BLaER1 treated with 17β-estradiol and CSF1 and Interleukin-3, amounts not matched to agents 10 nM and 100 nM (cell line): ENCODE measurements around the gene ID1.

Source experiments
- H3K27ac ChIP-seq, 11 experiments: shearing (Covaris generic); formaldehyde crosslinking; 2 replicates each; pipeline ENCODE4 v1.8.1; 2022
- H3K27me3 ChIP-seq, 11 experiments: shearing (Covaris generic); formaldehyde crosslinking; 2 replicates each; pipeline ENCODE4 v1.8.1; 2022
- H3K36me3 ChIP-seq, 11 experiments: shearing (Covaris generic); formaldehyde crosslinking; 2 replicates each; pipeline ENCODE4 v1.8.1; 2022
- H3K4me1 ChIP-seq, 10 experiments: shearing (Covaris generic); formaldehyde crosslinking; 2 replicates each; pipeline ENCODE4 v1.8.1; 2022
- H3K4me2 ChIP-seq, 11 experiments: shearing (Covaris generic); formaldehyde crosslinking; 2 replicates each; pipeline ENCODE4 v1.8.1; 2022
- H3K4me3 ChIP-seq, 10 experiments: shearing (Covaris generic); formaldehyde crosslinking; 2 replicates each; pipeline ENCODE4 v1.8.1; 2022
- H3K9ac ChIP-seq, 11 experiments: shearing (Covaris generic); formaldehyde crosslinking; 2 replicates each; pipeline ENCODE4 v1.8.1; 2022
- H3K9me3 ChIP-seq, 11 experiments: shearing (Covaris generic); formaldehyde crosslinking; replicated peaks in 1 of 11; 2 replicates each; pipeline ENCODE4 v1.8.1; 2022
- H4K20me1 ChIP-seq, 11 experiments: shearing (Covaris generic); formaldehyde crosslinking; 2 replicates each; pipeline ENCODE4 v1.8.1; 2022
- Cebpa-rat ChIP-seq, 11 experiments: shearing (Covaris generic); IDR thresholded peaks; 2 replicates each; pipeline ENCODE4 v1.8.1; 2022

The ID1 gene

GRCh38 chr20:31630187-31630790 lies 25.2 kb downstream of the ID1 start:
- no peak for TF ChIP-seq Cebpa-rat (IDR thresholded peaks at IDR 0.05)
- no peaks in the 10 kb centered on the region for H3K9me3 ChIP-seq
- H3K4me3 ChIP-seq = no peak overlapping the region
- no peak overlapping the region for H3K27ac ChIP-seq
- H4K20me1 ChIP-seq = no peaks in the 10 kb centered on the region
- H3K4me1 ChIP-seq = no peaks in the 10 kb centered on the region
- no peak overlapping the region for H3K9ac ChIP-seq
- no peak overlapping the region for H3K4me2 ChIP-seq
- H3K36me3 ChIP-seq = no peaks in the 10 kb centered on the region
- H3K27me3 ChIP-seq = no peaks in the 10 kb centered on the region

- Histone ChIP-seq H3K4me1 (no peaks in the 10 kb centered on the region), H4K20me1 (no peaks in the 10 kb centered on the region), H3K9me3 (no peaks in the 10 kb centered on the region), H3K27ac (no peak overlapping the region), H3K36me3 (no peaks in the 10 kb centered on the region), H3K27me3 (no peaks in the 10 kb centered on the region), H3K4me2 (no peak overlapping the region), H3K9ac (no peak overlapping the region), H3K4me3 (no peak overlapping the region)
- TF ChIP-seq Cebpa-rat (IDR thresholded peaks at IDR 0.05) = no peak
Observed at GRCh38 chr20:31632548-31633338, 27.7 kb downstream of the ID1 start.

GRCh38 chr20:31633339-31633914 lies 28.3 kb downstream of the ID1 start:
- Histone ChIP-seq H3K4me1 (no peaks in the 10 kb centered on the region), H3K27ac (no peak overlapping the region), H3K4me3 (no peak overlapping the region), H3K9ac (no peak overlapping the region), H3K9me3 (no peaks in the 10 kb centered on the region), H4K20me1 (no peaks in the 10 kb centered on the region), H3K27me3 (no peaks in the 10 kb centered on the region), H3K36me3 (no peaks in the 10 kb centered on the region), H3K4me2 (no peak overlapping the region)
- no peak for TF ChIP-seq Cebpa-rat (IDR thresholded peaks at IDR 0.05)

GRCh38 chr20:31637660-31638059 lies 32.6 kb downstream of the ID1 start, which contains the start of gene COX4I2:
TSS of gene COX4I2 (plus strand) at chr20:31637912. CDS start at chr20:31639018, 1,106 bp downstream.
- Histone ChIP-seq H3K4me2 (no peak within 1 kb of the TSS), H3K27ac (0 out of 22 replicates have a peak within 1 kb of the TSS, but pooled peaks of 1 of the 11 experiments have one; percentile 16), H3K9ac (no peak within 1 kb of the TSS), H3K4me1 (peaks cover 1 to 3% (median 2%) of the 10 kb centered on the region in 10 experiments), H3K36me3 (no peaks in the 10 kb centered on the region), H3K27me3 (no peaks in the 10 kb centered on the region), H3K4me3 (no peak within 1 kb of the TSS), H3K9me3 (no peaks in the 10 kb centered on the region), H4K20me1 (0 out of 22 replicates have a peak, but pooled peaks cover 0 to 4% (median 0%) of the 10 kb centered on the region in 11 experiments)
- TF ChIP-seq Cebpa-rat (IDR thresholded peaks at IDR 0.05) = no peak

GRCh38 chr20:31638317-31638716 lies 33.2 kb downstream of the ID1 start:
- no peaks in the 10 kb centered on the region for H3K36me3 ChIP-seq
- no peak overlapping the region for H3K9ac ChIP-seq
- no peaks in the 10 kb centered on the region for H3K9me3 ChIP-seq
- H3K4me1 ChIP-seq = peaks cover 8 to 10% (median 9%) of the 10 kb centered on the region in 10 experiments
- no peak overlapping the region for H3K4me2 ChIP-seq
- 0 out of 22 replicates have a peak overlapping the region, but pooled peaks of 1 of the 11 experiments have one; percentile 16 for H3K27ac ChIP-seq
- no peak overlapping the region for H3K4me3 ChIP-seq
- TF ChIP-seq Cebpa-rat (IDR thresholded peaks at IDR 0.05) = no peak
- 0 out of 22 replicates have a peak, but pooled peaks cover 0 to 4% (median 0%) of the 10 kb centered on the region in 11 experiments for H4K20me1 ChIP-seq
- no peaks in the 10 kb centered on the region for H3K27me3 ChIP-seq

- no peak overlapping the region for H3K9ac ChIP-seq
- H3K4me3 ChIP-seq = no peak overlapping the region
- no peaks in the 10 kb centered on the region for H3K27me3 ChIP-seq
- H3K9me3 ChIP-seq = no peaks in the 10 kb centered on the region
- peaks cover 8 to 15% (median 11%) of the 10 kb centered on the region in 10 experiments for H3K4me1 ChIP-seq
- 0 out of 22 replicates have a peak overlapping the region, but pooled peaks of 1 of the 11 experiments have one; percentile 16 for H3K27ac ChIP-seq
- TF ChIP-seq Cebpa-rat (IDR thresholded peaks at IDR 0.05) = no peak
- no peak overlapping the region for H3K4me2 ChIP-seq
- 0 out of 22 replicates have a peak, but pooled peaks cover 0 to 4% (median 0%) of the 10 kb centered on the region in 11 experiments for H4K20me1 ChIP-seq
- H3K36me3 ChIP-seq = no peaks in the 10 kb centered on the region
Observed at GRCh38 chr20:31638816-31639215, 33.7 kb downstream of the ID1 start.

GRCh38 chr20:31640259-31640658 lies 35.2 kb downstream of the ID1 start:
- Histone ChIP-seq H4K20me1 (0 out of 22 replicates have a peak, but pooled peaks cover 0 to 4% (median 0%) of the 10 kb centered on the region in 11 experiments), H3K27me3 (no peaks in the 10 kb centered on the region), H3K9ac (no peak overlapping the region), H3K4me2 (no peak overlapping the region), H3K4me3 (no peak overlapping the region), H3K4me1 (peaks cover 8 to 15% (median 11%) of the 10 kb centered on the region in 10 experiments), H3K36me3 (no peaks in the 10 kb centered on the region), H3K9me3 (no peaks in the 10 kb centered on the region), H3K27ac (no peak overlapping the region)
- TF ChIP-seq Cebpa-rat (IDR thresholded peaks at IDR 0.05) = no peak

GRCh38 chr20:31641391-31641790 lies 36.3 kb downstream of the ID1 start:
- Histone ChIP-seq H3K9ac (no peak overlapping the region), H3K4me2 (no peak overlapping the region), H3K27me3 (no peaks in the 10 kb centered on the region), H3K27ac (no peak overlapping the region), H3K4me1 (peaks cover 8 to 15% (median 11%) of the 10 kb centered on the region in 10 experiments), H3K9me3 (no peaks in the 10 kb centered on the region), H4K20me1 (0 out of 22 replicates have a peak, but pooled peaks cover 0 to 4% (median 0%) of the 10 kb centered on the region in 11 experiments), H3K36me3 (no peaks in the 10 kb centered on the region), H3K4me3 (no peak overlapping the region)
- no peak for TF ChIP-seq Cebpa-rat (IDR thresholded peaks at IDR 0.05)

- H3K9me3 ChIP-seq = no peaks in the 10 kb centered on the region
- no peak overlapping the region for H3K27ac ChIP-seq
- no peak overlapping the region for H3K4me3 ChIP-seq
- no peak overlapping the region for H3K9ac ChIP-seq
- H3K4me1 ChIP-seq = peaks cover 8 to 15% (median 11%) of the 10 kb centered on the region in 10 experiments
- TF ChIP-seq Cebpa-rat (IDR thresholded peaks at IDR 0.05) = no peak
- H4K20me1 ChIP-seq = 0 out of 22 replicates have a peak, but pooled peaks cover 0 to 4% (median 0%) of the 10 kb centered on the region in 11 experiments
- H3K4me2 ChIP-seq = peak overlapping the region; percentile 30 to 76 (median 44)
- no peaks in the 10 kb centered on the region for H3K27me3 ChIP-seq
- H3K36me3 ChIP-seq = no peaks in the 10 kb centered on the region
Observed at GRCh38 chr20:31642837-31643236, 37.7 kb downstream of the ID1 start.
